Fibroblast of mammary gland (primary cell): ENCODE results near the gene ZCCHC9.
"Not testable (repeated sequence)": the region's sequence is repeated elsewhere in the genome, so short reads cannot be mapped to it uniquely, and the experiment has no call there.

Experiments used
- DNase-seq: peaks from one replicate; pipeline ENCODE4 v3.0.0-alpha.2; 2010; ENCODE audit warnings: low read depth
- H3K4me3 ChIP-seq: 2 replicates; pipeline ENCODE4 v1.5.1; 2011; ENCODE audit warnings: low read depth, mild to moderate bottlenecking, low read length, moderate library complexity; ENCODE audit not compliant: control insufficient read depth
- TF ChIP-seq, protein P1 (sequence below): conservative IDR thresholded peaks from 2 replicates; pipeline ENCODE4 v1.5.1; 2011; ENCODE audit warnings: low read depth, low read length, inconsistent platforms; ENCODE audit not compliant: control insufficient read depth, insufficient read depth

ZCCHC9 gene

DNA sequence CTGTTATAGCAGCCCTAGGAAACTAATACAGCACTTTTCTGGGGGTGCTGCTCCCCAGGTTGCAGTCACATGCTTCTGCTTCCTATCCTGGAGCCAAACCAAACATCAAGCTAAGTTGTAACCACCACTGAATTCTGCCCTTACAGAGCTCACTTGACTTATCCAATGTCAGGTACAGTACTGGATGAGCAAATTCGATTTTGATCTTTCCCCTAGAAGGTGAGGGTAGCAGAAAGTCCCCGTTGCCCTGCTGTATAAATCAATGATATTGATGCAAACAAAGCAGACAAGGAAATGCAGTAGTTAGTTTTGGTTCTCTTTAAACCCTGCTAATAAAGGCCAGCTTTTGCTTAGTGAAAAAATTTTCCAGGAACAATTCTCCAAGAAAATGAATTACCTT, 36.4 kb downstream of the ZCCHC9 start:
- no peak overlapping the region for H3K4me3 ChIP-seq
- TF ChIP-seq, protein P1, sequence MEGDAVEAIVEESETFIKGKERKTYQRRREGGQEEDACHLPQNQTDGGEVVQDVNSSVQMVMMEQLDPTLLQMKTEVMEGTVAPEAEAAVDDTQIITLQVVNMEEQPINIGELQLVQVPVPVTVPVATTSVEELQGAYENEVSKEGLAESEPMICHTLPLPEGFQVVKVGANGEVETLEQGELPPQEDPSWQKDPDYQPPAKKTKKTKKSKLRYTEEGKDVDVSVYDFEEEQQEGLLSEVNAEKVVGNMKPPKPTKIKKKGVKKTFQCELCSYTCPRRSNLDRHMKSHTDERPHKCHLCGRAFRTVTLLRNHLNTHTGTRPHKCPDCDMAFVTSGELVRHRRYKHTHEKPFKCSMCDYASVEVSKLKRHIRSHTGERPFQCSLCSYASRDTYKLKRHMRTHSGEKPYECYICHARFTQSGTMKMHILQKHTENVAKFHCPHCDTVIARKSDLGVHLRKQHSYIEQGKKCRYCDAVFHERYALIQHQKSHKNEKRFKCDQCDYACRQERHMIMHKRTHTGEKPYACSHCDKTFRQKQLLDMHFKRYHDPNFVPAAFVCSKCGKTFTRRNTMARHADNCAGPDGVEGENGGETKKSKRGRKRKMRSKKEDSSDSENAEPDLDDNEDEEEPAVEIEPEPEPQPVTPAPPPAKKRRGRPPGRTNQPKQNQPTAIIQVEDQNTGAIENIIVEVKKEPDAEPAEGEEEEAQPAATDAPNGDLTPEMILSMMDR = no peak
- DNase-seq = no peak

DNA sequence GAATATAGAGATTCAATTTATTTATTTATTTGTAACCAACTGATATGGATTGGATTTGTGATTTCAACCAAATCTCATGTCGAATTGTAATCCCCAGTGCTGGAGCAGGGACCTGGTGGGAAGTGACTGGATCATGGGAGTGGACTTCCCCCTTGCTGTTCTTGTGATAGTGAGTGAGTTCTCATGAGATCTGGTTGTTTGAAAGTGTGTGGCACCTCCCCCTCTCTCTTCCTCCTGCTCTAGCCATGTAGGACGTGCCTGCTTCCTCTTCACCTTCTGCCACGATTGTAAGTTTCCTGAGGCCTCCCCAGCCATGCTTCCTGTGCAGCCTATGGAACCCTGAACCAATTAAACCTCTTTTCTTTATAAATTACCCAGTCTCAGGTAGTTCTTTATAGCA, 36.8 kb downstream of the ZCCHC9 start:
- not testable (repeated sequence) for DNase-seq, H3K4me3 ChIP-seq

DNA sequence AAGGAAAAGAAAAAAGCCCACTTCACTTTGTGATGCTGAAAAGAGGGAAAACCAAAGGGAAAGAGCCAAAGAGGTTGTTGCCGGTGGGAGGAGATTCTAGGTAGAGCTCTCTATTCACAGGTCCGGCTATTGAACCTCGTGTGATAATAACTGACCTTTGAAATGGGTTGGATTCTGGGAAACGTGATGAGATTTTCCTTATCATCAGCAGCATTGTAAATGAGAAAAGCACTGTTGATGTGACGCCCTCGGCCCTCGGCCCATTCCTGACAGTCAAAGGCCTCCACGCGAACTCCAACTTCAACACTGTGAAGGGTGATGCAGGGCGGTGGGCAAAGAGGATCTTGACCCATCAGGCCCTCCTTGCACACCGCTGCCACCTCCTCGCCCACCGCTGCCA, 43.3 kb downstream of the ZCCHC9 start:
- TF ChIP-seq, protein P1 = no peak
- no peak for DNase-seq
- H3K4me3 ChIP-seq = no peak overlapping the region

DNA sequence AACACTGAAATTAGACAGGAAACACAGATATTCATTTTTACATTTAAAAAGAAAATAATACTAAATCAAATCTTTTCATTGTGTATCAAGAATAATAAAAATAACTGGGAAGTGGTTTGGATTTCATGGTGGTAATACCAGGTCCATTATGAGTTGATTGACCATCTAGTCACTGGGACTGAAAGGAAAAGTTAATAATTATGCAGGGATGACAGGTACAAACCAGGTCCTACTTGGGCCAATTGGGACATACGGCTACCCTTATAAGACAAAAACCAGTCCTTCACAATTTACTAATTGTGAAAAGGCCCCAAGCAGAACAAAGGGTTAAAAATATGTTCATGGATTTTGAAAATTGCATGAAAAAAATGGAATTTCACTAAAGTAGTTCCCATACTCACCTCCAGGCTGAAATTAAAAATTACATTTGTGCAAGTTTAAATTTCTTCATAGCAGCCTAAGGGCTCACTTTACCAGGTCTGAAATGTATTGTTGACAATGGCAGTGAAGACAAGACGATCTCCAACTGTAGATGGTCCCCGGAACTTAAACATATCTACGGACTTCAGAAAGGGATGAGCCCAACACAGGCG, 44.1 kb downstream of the ZCCHC9 start:
- no peak overlapping the region for H3K4me3 ChIP-seq
- TF ChIP-seq, protein P1 = no peak
- no peak for DNase-seq

DNA sequence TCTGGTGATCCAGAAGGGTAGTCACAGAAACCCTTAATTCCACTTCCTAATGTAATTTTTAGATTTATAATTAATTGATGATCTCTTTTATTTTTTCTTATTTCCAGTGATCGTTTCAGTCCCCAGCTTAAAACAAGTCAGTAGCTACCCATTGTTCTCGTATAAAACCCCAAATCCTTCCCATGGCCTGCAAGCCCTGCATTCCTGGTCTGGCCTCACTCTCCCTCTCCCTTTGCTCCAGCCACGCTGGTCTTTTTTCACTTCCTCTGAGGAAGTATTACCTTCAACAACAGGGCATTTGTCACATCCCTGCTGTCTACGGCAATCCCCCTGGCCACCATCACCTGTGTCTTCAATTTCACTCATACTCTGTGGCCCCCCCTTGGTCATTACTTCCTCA, 47.8 kb downstream of the ZCCHC9 start:
- DNase-seq = no peak
- TF ChIP-seq, protein P1 = no peak
- no peak overlapping the region for H3K4me3 ChIP-seq

DNA sequence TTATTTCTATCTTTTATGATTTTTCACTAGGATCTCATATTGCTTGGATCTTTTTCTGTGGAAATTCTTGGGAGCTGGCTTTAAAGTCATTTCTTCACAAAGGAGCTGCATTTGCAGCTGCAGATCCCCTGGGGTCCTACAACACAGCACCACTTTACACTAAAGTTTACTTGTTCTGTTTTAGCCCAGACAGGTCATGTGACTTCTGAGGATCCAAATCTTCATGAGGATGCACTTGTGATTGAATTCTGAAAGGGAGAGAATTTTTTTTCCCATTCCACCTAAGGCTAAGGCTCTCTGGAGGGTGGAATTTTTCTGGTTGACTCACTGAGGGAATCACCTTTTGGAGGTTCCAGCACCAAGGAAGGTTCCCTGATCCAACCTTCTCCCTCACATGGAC, 49.1 kb downstream of the ZCCHC9 start:
- H3K4me3 ChIP-seq = no peak overlapping the region
- TF ChIP-seq, protein P1 = no peak
- DNase-seq = no peak

DNA sequence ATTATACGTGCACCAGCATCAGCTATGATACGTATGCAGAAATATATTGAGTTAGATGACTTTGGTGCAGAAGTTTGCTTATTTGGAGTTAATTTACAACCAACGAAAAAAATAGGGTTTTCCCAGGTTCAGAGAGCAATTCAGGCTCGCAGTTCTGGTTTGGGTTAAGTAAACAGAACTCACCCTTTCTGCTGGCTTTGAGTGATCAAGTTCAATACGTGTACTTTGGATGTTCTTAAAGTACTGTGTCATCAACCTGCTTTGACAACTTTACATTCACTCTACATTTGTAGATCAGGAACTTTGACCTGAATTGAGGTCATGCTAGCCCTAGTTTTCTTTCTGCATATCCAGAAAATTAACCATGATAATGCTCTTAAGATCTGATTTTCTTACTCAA, 51.8 kb downstream of the ZCCHC9 start:
- no peak for DNase-seq
- TF ChIP-seq, protein P1 = no peak
- H3K4me3 ChIP-seq = no peak overlapping the region
